Glutamatergic neuron (in vitro differentiated cells): ENCODE measurements around the gene MAGEA12. TPM values are rescaled to one million over a fixed set of nuclear protein-coding genes. Genes with fewer than 3 reads are reported as not detected.
"Not testable (repeated sequence)": the region's sequence is repeated elsewhere in the genome, so short reads cannot be mapped to it uniquely, and the experiment has no call there.

Experiments used
- DNase-seq: peaks from one replicate; pipeline ENCODE4 v3.0.0; 2022
- H3K27ac Mint-ChIP-seq: one replicate; pipeline ENCODE4 v1.8.0; 2020; ENCODE audit warnings: mild to moderate bottlenecking, mixed read lengths, inconsistent platforms; ENCODE audit not compliant: unreplicated experiment
- H3K27me3 Mint-ChIP-seq: one replicate; pipeline ENCODE4 v1.8.0; 2020; ENCODE audit warnings: mild to moderate bottlenecking, moderate library complexity, mixed read lengths, inconsistent platforms; ENCODE audit not compliant: unreplicated experiment
- H3K36me3 Mint-ChIP-seq: one replicate; pipeline ENCODE4 v1.8.0; 2020; ENCODE audit warnings: mild to moderate bottlenecking, mixed read lengths, inconsistent platforms; ENCODE audit not compliant: unreplicated experiment
- H3K4me1 Mint-ChIP-seq: one replicate; pipeline ENCODE4 v1.8.0; 2020; ENCODE audit warnings: mild to moderate bottlenecking, low read depth, mixed read lengths, inconsistent platforms; ENCODE audit not compliant: unreplicated experiment
- H3K4me3 Mint-ChIP-seq: one replicate; pipeline ENCODE4 v1.8.0; 2020; ENCODE audit warnings: mild to moderate bottlenecking, mixed read lengths, inconsistent platforms; ENCODE audit not compliant: unreplicated experiment
- H3K9me3 Mint-ChIP-seq: one replicate; pipeline ENCODE4 v1.8.0; 2020; ENCODE audit warnings: mild to moderate bottlenecking, moderate library complexity, mixed read lengths, inconsistent platforms; ENCODE audit not compliant: unreplicated experiment
- CTCF ChIP-seq: fragments of 200-600 bp; sonication (generic); IDR thresholded peaks from one replicate; pipeline ENCODE4 v1.5.0; 2021; ENCODE audit not compliant: partially characterized antibody, unreplicated experiment
- total RNA-seq: library from RNA; stranded (reverse); fragmentation: NEBNext Ultra II Directional; extraction: Animal tissue kit (Norgen Biotek cat#: 25700); gene quantifications from one replicate; pipeline ENCODE4 v1.2.1, GENCODE V29; 2021; ENCODE audit not compliant: unreplicated experiment

Gene MAGEA12
- total RNA-seq, 1 donor from 2014 or later = 1.1 TPM

- Mint-ChIP-seq H3K27me3 (no peaks in the 10 kb centered on the region), H3K36me3 (no peaks in the 10 kb centered on the region), H3K4me1 (no peaks in the 10 kb centered on the region), H3K27ac (no peak overlapping the region), H3K4me3 (no peak overlapping the region), H3K9me3 (no peaks in the 10 kb centered on the region)
- no peak for TF ChIP-seq CTCF
- no peak for DNase-seq
Observed at GRCh38 chrX:152725409-152725808, 8.1 kb upstream of the MAGEA12 start.

- not testable (repeated sequence) for H3K36me3 Mint-ChIP-seq, DNase-seq, H3K9me3 Mint-ChIP-seq, H3K27me3 Mint-ChIP-seq, H3K4me3 Mint-ChIP-seq, H3K27ac Mint-ChIP-seq, H3K4me1 Mint-ChIP-seq
Observed at GRCh38 chrX:152734143-152734858, 744 bp downstream of the MAGEA12 start.

- H3K4me3 Mint-ChIP-seq = no peak overlapping the region
- peaks cover 1% of the 10 kb centered on the region for H3K9me3 Mint-ChIP-seq
- H3K27me3 Mint-ChIP-seq = no peaks in the 10 kb centered on the region
- no peaks in the 10 kb centered on the region for H3K4me1 Mint-ChIP-seq
- TF ChIP-seq CTCF = no peak
- H3K36me3 Mint-ChIP-seq = no peaks in the 10 kb centered on the region
- H3K27ac Mint-ChIP-seq = no peak overlapping the region
- no peak for DNase-seq
Observed at GRCh38 chrX:152735101-152735500, 1.5 kb downstream of the MAGEA12 start.

- no peak for DNase-seq
- TF ChIP-seq CTCF = no peak
- no peaks in the 10 kb centered on the region for H3K36me3 Mint-ChIP-seq
- no peaks in the 10 kb centered on the region for H3K4me1 Mint-ChIP-seq
- H3K27me3 Mint-ChIP-seq = no peaks in the 10 kb centered on the region
- H3K27ac Mint-ChIP-seq = no peak overlapping the region
- H3K9me3 Mint-ChIP-seq = peaks cover 1% of the 10 kb centered on the region
- H3K4me3 Mint-ChIP-seq = no peak overlapping the region
Observed at GRCh38 chrX:152735860-152736511, 2.4 kb downstream of the MAGEA12 start.

- not testable (repeated sequence) for H3K27me3 Mint-ChIP-seq, H3K36me3 Mint-ChIP-seq, DNase-seq, H3K4me3 Mint-ChIP-seq, H3K4me1 Mint-ChIP-seq, H3K27ac Mint-ChIP-seq, H3K9me3 Mint-ChIP-seq
Observed at GRCh38 chrX:152736528-152736927, 3.0 kb downstream of the MAGEA12 start.

GRCh38 chrX:152738560-152738959 lies 5.0 kb downstream of the MAGEA12 start:
- H3K4me1 Mint-ChIP-seq = no peaks in the 10 kb centered on the region
- peaks cover 1% of the 10 kb centered on the region for H3K9me3 Mint-ChIP-seq
- H3K4me3 Mint-ChIP-seq = no peak overlapping the region
- TF ChIP-seq CTCF = no peak
- H3K36me3 Mint-ChIP-seq = no peaks in the 10 kb centered on the region
- no peaks in the 10 kb centered on the region for H3K27me3 Mint-ChIP-seq
- H3K27ac Mint-ChIP-seq = no peak overlapping the region
- DNase-seq = no peak

GRCh38 chrX:152753686-152754650 lies 20.4 kb downstream of the MAGEA12 start, which contains the start of gene MAGEA2:
TSS of gene MAGEA2 (minus strand) at chrX:152753842. CDS start at chrX:152751363, 2,479 bp downstream.
- not testable (repeated sequence) for DNase-seq, H3K9me3 Mint-ChIP-seq, H3K4me1 Mint-ChIP-seq, H3K27me3 Mint-ChIP-seq, H3K4me3 Mint-ChIP-seq, H3K36me3 Mint-ChIP-seq, H3K27ac Mint-ChIP-seq

- not testable (repeated sequence) for DNase-seq, H3K27me3 Mint-ChIP-seq, H3K27ac Mint-ChIP-seq, H3K4me1 Mint-ChIP-seq, H3K36me3 Mint-ChIP-seq, H3K9me3 Mint-ChIP-seq, H3K4me3 Mint-ChIP-seq
Observed at GRCh38 chrX:152754871-152755270, 21.3 kb downstream of the MAGEA12 start.
